PC-9 (cell line): ENCODE data around the gene DDAH1. TPM values are rescaled to one million over a fixed set of nuclear protein-coding genes. Genes with fewer than 3 reads are reported as not detected.

Source experiments
- BruUV-seq: library from RNA; stranded (reverse); fragments of 400-500 nt; replicated peaks from 2 replicates; lab custom pipeline; 2021; lab: Mats Ljungman, UMichigan
- CTCF ChIA-PET: fragments of 300-600 bp; sonication (Branson Sonifier 250); formaldehyde crosslinking; loops from one replicate; lab custom pipeline; 2022; ENCODE audit warnings: antibody characterized with exemption; lab: Charles Lee
- POLR2A ChIA-PET: fragments of 300-600 bp; sonication (Branson Sonifier 250); formaldehyde crosslinking; loops from one replicate; lab custom pipeline; 2022; ENCODE audit warnings: antibody characterized with exemption; ENCODE audit not compliant: unreplicated experiment; lab: Charles Lee
- DNase-seq, 2 experiments: peaks; one replicate each; pipeline versions ENCODE4 v3.0.0 to v3.0.0-alpha.2; 2015 to 2022; ENCODE audit warnings: mixed read lengths in 1 of 2
- H2AFZ ChIP-seq: fragments of 200-600 bp; sonication (generic); 2 replicates; pipeline ENCODE4 v1.8.1; 2017; ENCODE audit warnings: antibody characterized with exemption
- H3F3A ChIP-seq: fragments of 200-600 bp; sonication (generic); 2 replicates; pipeline ENCODE4 v1.8.1; 2017; ENCODE audit warnings: antibody characterized with exemption, mild to moderate bottlenecking, low read depth; ENCODE audit not compliant: insufficient read depth
- H3K27ac ChIP-seq: fragments of 200-600 bp; sonication (generic); 2 replicates; pipeline ENCODE4 v1.6.1; 2016; ENCODE audit warnings: mixed run types
- H3K27me3 ChIP-seq: fragments of 200-600 bp; sonication (generic); 2 replicates; pipeline ENCODE4 v1.6.1; 2016; ENCODE audit warnings: low read depth, mixed run types; ENCODE audit not compliant: insufficient read depth
- H3K36me3 ChIP-seq: fragments of 200-600 bp; sonication (generic); 2 replicates; pipeline ENCODE4 v1.6.1; 2016; ENCODE audit warnings: low read depth, mixed run types
- H3K4me1 ChIP-seq: fragments of 200-600 bp; sonication (generic); replicated peaks from 2 replicates; pipeline ENCODE4 v1.6.1; 2016; ENCODE audit warnings: mixed run types; ENCODE audit not compliant: insufficient read depth
- H3K4me2 ChIP-seq: fragments of 200-600 bp; sonication (generic); 2 replicates; pipeline ENCODE4 v1.6.1; 2017; ENCODE audit warnings: mixed run types
- H3K4me3 ChIP-seq: fragments of 200-600 bp; sonication (generic); 2 replicates; pipeline ENCODE4 v1.6.1; 2016; ENCODE audit warnings: mixed run types
- H3K79me2 ChIP-seq: fragments of 200-600 bp; sonication (generic); 2 replicates; pipeline ENCODE4 v1.6.1; 2017; ENCODE audit warnings: low read depth, mixed run types
- H3K9me2 ChIP-seq: fragments of 200-600 bp; sonication (generic); 2 replicates; pipeline ENCODE4 v1.8.1; 2017; ENCODE audit warnings: mild to moderate bottlenecking; ENCODE audit not compliant: insufficient read depth
- H3K9me3 ChIP-seq: fragments of 200-600 bp; sonication (generic); 2 replicates; pipeline ENCODE4 v1.8.1; 2016; ENCODE audit warnings: low read depth; ENCODE audit not compliant: insufficient read depth
- H4K20me1 ChIP-seq: fragments of 200-600 bp; sonication (generic); 2 replicates; pipeline ENCODE4 v1.8.1; 2017; ENCODE audit not compliant: insufficient read depth
- CTCF ChIP-seq: fragments of 200-600 bp; sonication (generic); conservative IDR thresholded peaks from 2 replicates; pipeline ENCODE4 v1.6.1; 2017; ENCODE audit warnings: mixed run types, antibody characterized with exemption, mild to moderate bottlenecking, moderate library complexity
- EZH2 ChIP-seq: fragments of 200-600 bp; sonication (generic); IDR thresholded peaks from 2 replicates; pipeline ENCODE4 v1.8.0; 2017; ENCODE audit warnings: antibody characterized with exemption, low read depth
- intact Hi-C: fragments of 100-400 bp; cut with micrococcal nuclease; formaldehyde crosslinking; loops from one replicate; pipeline ENCODE4 v1.10.0; 2022; ENCODE audit not compliant: unreplicated experiment
- total RNA-seq: library from RNA; stranded (reverse); gene quantifications from 2 replicates; pipeline ENCODE4 v1.2.3, GENCODE V29; 2021

DDAH1 gene
- total RNA-seq, 1 experiment from 2014 or later = 31.9 TPM

GRCh38 chr1:85326336-85326735, 138.6 kb downstream of the DDAH1 start:
- no peak for TF ChIP-seq CTCF
- TF ChIP-seq EZH2 = no peak
- no TSS peak for BruUV-seq
- peaks cover 55% of the 10 kb centered on the region for H3K4me1 ChIP-seq
- POLR2A ChIA-PET = no interaction called here
- no peak overlapping the region for H3K27ac ChIP-seq
- no peak overlapping the region for H3K4me3 ChIP-seq
- H4K20me1 ChIP-seq = no peaks in the 10 kb centered on the region
- H3K4me2 ChIP-seq = no peak overlapping the region
- DNase-seq = no peak
- H3K79me2 ChIP-seq = peaks cover 15% of the 10 kb centered on the region
- no peaks in the 10 kb centered on the region; the same call in 1 of the 2 replicates for H3K36me3 ChIP-seq
- peaks cover 24% of the 10 kb centered on the region for H3F3A ChIP-seq
- H3K9me3 ChIP-seq = peaks cover 6% of the 10 kb centered on the region
- CTCF ChIA-PET = no interaction called here
- no peaks in the 10 kb centered on the region for H3K27me3 ChIP-seq
- H2AFZ ChIP-seq = no peak overlapping the region
- H3K9me2 ChIP-seq = no peaks in the 10 kb centered on the region
- intact Hi-C loops = no loop called here

- BruUV-seq = no TSS peak
- Histone ChIP-seq H4K20me1 (no peaks in the 10 kb centered on the region), H3F3A (peaks cover 24% of the 10 kb centered on the region), H3K36me3 (no peaks in the 10 kb centered on the region; the same call in 1 of the 2 replicates), H3K79me2 (peaks cover 15% of the 10 kb centered on the region), H3K4me2 (no peak overlapping the region), H3K9me2 (no peaks in the 10 kb centered on the region), H3K4me1 (peaks cover 57% of the 10 kb centered on the region), H3K9me3 (peaks cover 6% of the 10 kb centered on the region), H3K4me3 (no peak overlapping the region), H2AFZ (no peak overlapping the region), H3K27ac (no peak overlapping the region), H3K27me3 (no peaks in the 10 kb centered on the region)
- no peak for DNase-seq
- CTCF ChIA-PET = no interaction called here
- POLR2A ChIA-PET = no interaction called here
- TF ChIP-seq CTCF (no peak), EZH2 (no peak)
- intact Hi-C loops = no loop called here
Observed at GRCh38 chr1:85325920-85326319, 139.0 kb downstream of the DDAH1 start.

GRCh38 chr1:85323770-85324169, 141.2 kb downstream of the DDAH1 start:
- ChIA-PET POLR2A (interaction anchor here (0.6 kb wide), 1 partner anchor 41 kb away, joined by 4 read pairs; no protein-coding TSS in a partner anchor), CTCF (no interaction called here)
- peaks cover 15% of the 10 kb centered on the region for H3K79me2 ChIP-seq
- peaks cover 44% of the 10 kb centered on the region for H3K4me1 ChIP-seq
- H3F3A ChIP-seq = peaks cover 25% of the 10 kb centered on the region
- TF ChIP-seq EZH2 (no peak), CTCF (no peak)
- H3K27ac ChIP-seq = no peak overlapping the region
- H3K27me3 ChIP-seq = no peaks in the 10 kb centered on the region
- H3K4me2 ChIP-seq = no peak overlapping the region
- no peak overlapping the region for H3K4me3 ChIP-seq
- H4K20me1 ChIP-seq = no peaks in the 10 kb centered on the region
- no peak for DNase-seq
- intact Hi-C loops = no loop called here
- peaks cover 10% of the 10 kb centered on the region; the same call in 1 of the 2 replicates for H3K36me3 ChIP-seq
- no TSS peak for BruUV-seq
- H2AFZ ChIP-seq = no peak overlapping the region
- peaks cover 6% of the 10 kb centered on the region; the same call in 1 of the 2 replicates for H3K9me3 ChIP-seq
- no peaks in the 10 kb centered on the region for H3K9me2 ChIP-seq
